IMR-90 (cell line): Measurements from ENCODE around the gene WDR47. TPM values are rescaled to one million over a fixed set of nuclear protein-coding genes. Genes with fewer than 3 reads are reported as not detected.

Source experiments
- ATAC-seq: fragments of 200-7000 bp; cut with Tn5 transposase; 2 replicates; pipeline ENCODE4 v1.9.1; 2020; ENCODE audit warnings: low read depth, mild to moderate bottlenecking, moderate library complexity
- BruUV-seq: library from RNA; stranded (reverse); fragments of 400-500 nt; replicated peaks from 2 replicates; lab custom pipeline; 2021; lab: Mats Ljungman, UMichigan
- CTCF ChIA-PET: fragments of 300-600 bp; formaldehyde crosslinking; extraction: SDS; loops from one replicate; lab custom pipeline; 2021; ENCODE audit warnings: antibody characterized with exemption; lab: Yijun Ruan, JAX
- POLR2A ChIA-PET: fragments of 300-600 bp; sonication (Branson Sonifier 250); formaldehyde crosslinking; loops from one replicate; lab custom pipeline; 2022; ENCODE audit warnings: antibody characterized with exemption; ENCODE audit not compliant: unreplicated experiment; lab: Charles Lee
- DNase-seq: peaks from one replicate; pipeline ENCODE4 v3.0.0; 2013
- H2AFZ ChIP-seq: replicated peaks from 2 replicates; pipeline ENCODE3; 2013; ENCODE audit warnings: low read length, mild to moderate bottlenecking; ENCODE audit not compliant: poor library complexity
- H2AK5ac ChIP-seq: 2 replicates; pipeline ENCODE4 v1.6.1; 2013; ENCODE audit warnings: low read depth, low read length, inconsistent platforms
- H2AK9ac ChIP-seq: replicated peaks from 2 replicates; pipeline ENCODE3; 2013; ENCODE audit warnings: mild to moderate bottlenecking, low read depth, low read length, moderate library complexity; ENCODE audit not compliant: poor library complexity
- H2BK120ac ChIP-seq: 2 replicates; pipeline ENCODE4 v1.6.1; 2013; ENCODE audit warnings: low read depth, low read length, inconsistent platforms
- H2BK15ac ChIP-seq: 3 replicates; pipeline ENCODE4 v1.6.1; 2013; ENCODE audit warnings: low read depth, low read length, inconsistent platforms
- H2BK20ac ChIP-seq: 2 replicates; pipeline ENCODE4 v1.6.1; 2013; ENCODE audit warnings: low read depth, mild to moderate bottlenecking, inconsistent platforms, low read length, moderate library complexity
- H2BK5ac ChIP-seq: 2 replicates; pipeline ENCODE4 v1.6.1; 2013; ENCODE audit warnings: mild to moderate bottlenecking, low read depth, low read length, inconsistent platforms; ENCODE audit not compliant: poor library complexity, severe bottlenecking
- H3K14ac ChIP-seq: replicated peaks from 2 replicates; pipeline ENCODE4 v1.6.1; 2013; ENCODE audit warnings: low read depth, low read length, inconsistent platforms
- H3K18ac ChIP-seq: 2 replicates; pipeline ENCODE4 v1.6.1; 2013; ENCODE audit warnings: low read depth, low read length, control low read depth
- H3K23ac ChIP-seq: 2 replicates; pipeline ENCODE4 v1.6.1; 2013; ENCODE audit warnings: low read depth, low read length, inconsistent platforms
- H3K27ac ChIP-seq: 2 replicates; pipeline ENCODE4 v1.5.1; 2013; ENCODE audit warnings: mild to moderate bottlenecking, control low read depth, low read length; ENCODE audit not compliant: insufficient read depth
- H3K27me3 ChIP-seq: 2 replicates; pipeline ENCODE4 v1.6.1; 2013; ENCODE audit warnings: low read length; ENCODE audit not compliant: control insufficient read depth, insufficient read depth
- H3K36me3 ChIP-seq: 2 replicates; pipeline ENCODE4 v1.6.1; 2013; ENCODE audit warnings: low read length, mixed read lengths; ENCODE audit not compliant: control insufficient read depth, insufficient read depth
- H3K4ac ChIP-seq: 2 replicates; pipeline ENCODE4 v1.6.1; 2013; ENCODE audit warnings: low read depth, low read length, inconsistent platforms
- H3K4me1 ChIP-seq: 2 replicates; pipeline ENCODE4 v1.6.1; 2013; ENCODE audit warnings: low read length, mixed read lengths; ENCODE audit not compliant: control insufficient read depth, insufficient read depth
- H3K4me2 ChIP-seq: 2 replicates; pipeline ENCODE4 v1.6.1; 2013; ENCODE audit warnings: low read depth, mild to moderate bottlenecking, control low read depth, low read length, moderate library complexity
- H3K4me3 ChIP-seq: 2 replicates; pipeline ENCODE4 v1.5.1; 2013; ENCODE audit warnings: low read depth, mild to moderate bottlenecking, control low read depth, low read length, moderate library complexity; ENCODE audit not compliant: insufficient read depth
- H3K56ac ChIP-seq: 2 replicates; pipeline ENCODE4 v1.6.1; 2013; ENCODE audit warnings: low read length, inconsistent platforms; ENCODE audit not compliant: insufficient read depth; ENCODE audit errors: extremely low read depth
- H3K79me1 ChIP-seq, 2 experiments: 2 replicates each; pipeline ENCODE4 v1.6.1; 2013; ENCODE audit warnings: low read length in 2 of 2, inconsistent platforms in 1 of 2, low read depth in 1 of 2
- H3K9ac ChIP-seq: 2 replicates; pipeline ENCODE4 v1.6.1; 2013; ENCODE audit warnings: low read depth, low read length, control low read depth
- H3K9me1 ChIP-seq: 2 replicates; pipeline ENCODE4 v1.6.1; 2013; ENCODE audit warnings: low read length, inconsistent platforms; ENCODE audit not compliant: insufficient read depth
- H3K9me3 ChIP-seq: 2 replicates; pipeline ENCODE4 v1.6.1; 2013; ENCODE audit warnings: low read length; ENCODE audit not compliant: control insufficient read depth, insufficient read depth
- H4K20me1 ChIP-seq: 2 replicates; pipeline ENCODE4 v1.6.1; 2013; ENCODE audit warnings: low read length, inconsistent platforms; ENCODE audit not compliant: insufficient read depth
- H4K5ac ChIP-seq: 2 replicates; pipeline ENCODE4 v1.6.1; 2013; ENCODE audit warnings: mild to moderate bottlenecking, low read depth, low read length, control low read depth
- H4K8ac ChIP-seq, 2 experiments: 2 replicates each; pipeline ENCODE4 v1.6.1; 2013; ENCODE audit warnings: low read depth in 2 of 2, low read length in 2 of 2, control low read depth in 1 of 2, inconsistent platforms in 1 of 2
- H4K91ac ChIP-seq: 2 replicates; pipeline ENCODE4 v1.6.1; 2013; ENCODE audit warnings: low read depth, low read length, inconsistent platforms; ENCODE audit not compliant: insufficient read depth
- BHLHE40 ChIP-seq: fragments of 150-350 bp; IDR thresholded peaks from 2 replicates; pipeline ENCODE4 v1.6.1; 2016; ENCODE audit warnings: mild to moderate bottlenecking, low read depth, low read length
- CEBPB ChIP-seq: IDR thresholded peaks from 2 replicates; pipeline ENCODE4 v1.6.1; 2012; ENCODE audit warnings: low read depth, low read length, improper control_type of control experiment
- CHD1 ChIP-seq: IDR thresholded peaks from 2 replicates; pipeline ENCODE4 v1.6.1; 2012; ENCODE audit warnings: low read depth, low read length, improper control_type of control experiment
- FOS ChIP-seq: fragments of 150-350 bp; IDR thresholded peaks from 2 replicates; pipeline ENCODE4 v1.6.1; 2016; ENCODE audit warnings: low read depth, low read length
- MAZ ChIP-seq: IDR thresholded peaks from 2 replicates; pipeline ENCODE4 v1.6.1; 2012; ENCODE audit warnings: low read depth, mild to moderate bottlenecking, low read length, improper control_type of control experiment, moderate library complexity, borderline replicate concordance
- MXI1 ChIP-seq: IDR thresholded peaks from 2 replicates; pipeline ENCODE4 v1.6.1; 2012; ENCODE audit warnings: low read depth, mild to moderate bottlenecking, low read length, moderate library complexity, borderline replicate concordance
- NFE2L2 ChIP-seq: fragments of 150-350 bp; IDR thresholded peaks from 2 replicates; pipeline ENCODE4 v1.6.1; 2016; ENCODE audit warnings: low read depth, mild to moderate bottlenecking, low read length
- RCOR1 ChIP-seq: IDR thresholded peaks from 2 replicates; pipeline ENCODE4 v1.6.1; 2012; ENCODE audit warnings: mild to moderate bottlenecking, low read length, improper control_type of control experiment; ENCODE audit not compliant: insufficient replicate concordance
- USF2 ChIP-seq: fragments of 150-350 bp; IDR thresholded peaks from 2 replicates; pipeline ENCODE4 v1.6.1; 2017; ENCODE audit warnings: mild to moderate bottlenecking, antibody characterized with exemption, low read length, low read depth
- WGBS, 2 experiments: methylation state at CpG; one replicate each; pipeline versions ENCODE4 v1.1.5 to v1.1.7; 2013; ENCODE audit warnings: missing lambda C conversion rate in 2 of 2; ENCODE audit not compliant: insufficient read length in 1 of 2; ENCODE audit errors: extremely low coverage in 2 of 2; 5-methylcytosine and 5-hydroxymethylcytosine counted together
- dilution Hi-C: fragments of 300-500 bp; cut with HindIII; formaldehyde crosslinking; loops from one replicate; pipeline ENCODE4 v1.14.3; 2018; ENCODE audit warnings: low sequenced_read_pairs; ENCODE audit not compliant: unreplicated experiment
- in situ Hi-C: fragments of 300-500 bp; cut with MboI; formaldehyde crosslinking; loops from 3 replicates; pipeline ENCODE4 v1.14.3; 2019; ENCODE audit warnings: low sequenced_read_pairs, inconsistent platforms, mixed read lengths
- intact Hi-C: fragments of 100-400 bp; cut with micrococcal nuclease; formaldehyde crosslinking; loops from 2 replicates; pipeline ENCODE4 v1.10.0; 2022
- polyA plus RNA-seq, 3 experiments: library from polyadenylated mRNA; depleted of rRNA; stranded (reverse); fragments of >200 nt; gene quantifications; 2 replicates each; pipeline ENCODE4 v1.2.3, GENCODE V29; 2012; ENCODE audit warnings: low replicate concordance in 1 of 3
- total RNA-seq: library from RNA; depleted of rRNA; stranded (reverse); fragments of >200 nt; gene quantifications from 2 replicates; pipeline ENCODE4 v1.2.3, GENCODE V29; 2012
- TF ChIP-seq, protein P1 (sequence below): fragments of 150-350 bp; IDR thresholded peaks from 2 replicates; pipeline ENCODE4 v1.6.1; 2016; ENCODE audit warnings: low read depth, mild to moderate bottlenecking, low read length, moderate library complexity, borderline replicate concordance

WDR47 gene
- total and polyA plus RNA-seq, 2 of the 4 experiments (the other 2 are of a cell fraction), result 8.2 to 17.4 TPM

GRCh38 chr1:108961752-108962486 lies 80.0 kb downstream of the WDR47 start:
- POLR2A ChIA-PET, result no interaction called here

More at GRCh38 chr1:108961752-108962486, 80.0 kb downstream of the WDR47 start:
- no peak overlapping the region for H2AFZ ChIP-seq
- no peak overlapping the region for H2BK20ac ChIP-seq
- H4K5ac ChIP-seq, result no peak overlapping the region
- no peak for ATAC-seq
- no peak overlapping the region for H4K91ac ChIP-seq
- TF ChIP-seq BHLHE40, result no peak
- no peak for TF ChIP-seq CHD1
- no peak for TF ChIP-seq RCOR1
- no peak for TF ChIP-seq MXI1
- no peak for TF ChIP-seq CEBPB
- TF ChIP-seq NFE2L2, result no peak
- no peak for TF ChIP-seq MAZ
- no peak for TF ChIP-seq FOS
- TF ChIP-seq USF2, result no peak
- TF ChIP-seq, protein P1, sequence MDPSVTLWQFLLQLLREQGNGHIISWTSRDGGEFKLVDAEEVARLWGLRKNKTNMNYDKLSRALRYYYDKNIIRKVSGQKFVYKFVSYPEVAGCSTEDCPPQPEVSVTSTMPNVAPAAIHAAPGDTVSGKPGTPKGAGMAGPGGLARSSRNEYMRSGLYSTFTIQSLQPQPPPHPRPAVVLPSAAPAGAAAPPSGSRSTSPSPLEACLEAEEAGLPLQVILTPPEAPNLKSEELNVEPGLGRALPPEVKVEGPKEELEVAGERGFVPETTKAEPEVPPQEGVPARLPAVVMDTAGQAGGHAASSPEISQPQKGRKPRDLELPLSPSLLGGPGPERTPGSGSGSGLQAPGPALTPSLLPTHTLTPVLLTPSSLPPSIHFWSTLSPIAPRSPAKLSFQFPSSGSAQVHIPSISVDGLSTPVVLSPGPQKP, result no peak
- no peak overlapping the region for H2AK9ac ChIP-seq
- H2BK5ac ChIP-seq, result no peak overlapping the region
- no peak overlapping the region for H3K18ac ChIP-seq
- peak overlapping the region; percentile 94 for H3K4me2 ChIP-seq
- H3K27ac ChIP-seq, result no peak overlapping the region
- no peak overlapping the region for H2BK15ac ChIP-seq
- WGBS, 2 experiments, result 100% methylated on average over 4 of the region's 15 CpGs; no CpG with 5 or more reads in 1 of the 2 experiments
- H2BK120ac ChIP-seq, result no peak overlapping the region
- H4K20me1 ChIP-seq, result peaks cover 6% of the 10 kb centered on the region; the same call in 1 of the 2 replicates
- 0 out of 2 replicates have a peak, but pooled peaks cover 2% of the 10 kb centered on the region for H3K4me1 ChIP-seq
- peak overlapping the region; percentile 93; the same call in 1 of the 2 replicates for H3K9ac ChIP-seq
- DNase-seq, result no peak
- H3K56ac ChIP-seq, result no peak overlapping the region
- H3K79me1 ChIP-seq, result peaks cover 23 to 47% of the 10 kb centered on the region in 2 experiments
- no peaks in the 10 kb centered on the region; the same call in 1 of the 2 replicates for H3K36me3 ChIP-seq
- no peak overlapping the region for H2AK5ac ChIP-seq
- no peaks in the 10 kb centered on the region for H3K27me3 ChIP-seq
- 0 out of 2 replicates have a peak overlapping the region, but pooled peaks have one; percentile 4 for H3K14ac ChIP-seq
- H3K9me1 ChIP-seq, result peaks cover 7% of the 10 kb centered on the region
- CTCF ChIA-PET, result no interaction called here
- BruUV-seq, result no TSS peak
- in situ Hi-C loops (no loop called here), dilution Hi-C loops (no loop called here), intact Hi-C loops (loop anchor here (5.0 kb wide), 1 partner anchor 150 kb away; the partner anchor contains the start of gene ELAPOR1)
- peak overlapping the region; percentile 100; the same call in 1 of the 2 replicates for H3K4me3 ChIP-seq
- peak overlapping the region in 1 of 2 experiments; percentile 75; a peak in 1 of 4 replicates for H4K8ac ChIP-seq
- peak overlapping the region; percentile 46; the same call in 1 of the 2 replicates for H3K23ac ChIP-seq
- H3K4ac ChIP-seq, result 0 out of 2 replicates have a peak overlapping the region, but pooled peaks have one; percentile 28
- no peaks in the 10 kb centered on the region for H3K9me3 ChIP-seq
